ENCODE data around the gene SLC6A16. TPM values are rescaled to one million over a fixed set of nuclear protein-coding genes. Genes with fewer than 3 reads are reported as not detected.

SLC6A16 gene
- total and polyA plus RNA-seq, 2 of the 8 experiments (the other 6 are each of a cell fraction or from before 2014, with no cell fraction given): 1.1 to 1.5 TPM

Small RNA genes lying within 50 kb of the gene (microRNA-seq; reads per million reads assigned to microRNA genes)
- 0 reads per million in 2 experiments for gene MIR4324 (ENCODE audit: borderline microRNAs expressed in 2 of 2, borderline number of aligned reads in 2 of 2, borderline replicate concordance in 1 of 2)

Small RNA genes lying within 50 kb of the gene (small RNA-seq; reads per million reads assigned to genes)
- not detected for gene MIR4324 (ENCODE audit: insufficient read depth)

Other genes starting within 250 kb of the SLC6A16 start
- gene SNRNP70, start 239.7 kb downstream of the SLC6A16 start, total RNA-seq (2021; fragmentation: NEBNext Ultra II Directional; extraction: Animal tissue kit (Norgen Biotek cat#: 25700)): 231 and 244 TPM in 2 replicates
- 235 and 515 TPM in 2 replicates for gene SNRNP70, start 239.7 kb downstream of the SLC6A16 start, polyA plus RNA-seq (2011; rRNA removed)
- gene LIN7B, start 210.8 kb downstream of the SLC6A16 start, total RNA-seq (2021; fragmentation: NEBNext Ultra II Directional; extraction: Animal tissue kit (Norgen Biotek cat#: 25700)): 4.1 and 4.2 TPM in 2 replicates
- 4.1 and 6.0 TPM in 2 replicates for gene LIN7B, start 210.8 kb downstream of the SLC6A16 start, polyA plus RNA-seq (2011; rRNA removed)
- 1.2 and 2.5 TPM in 2 replicates for gene C19orf73, start 206.0 kb downstream of the SLC6A16 start, total RNA-seq (2021; fragmentation: NEBNext Ultra II Directional; extraction: Animal tissue kit (Norgen Biotek cat#: 25700))
- 4.6 and 10.0 TPM in 2 replicates for gene C19orf73, start 206.0 kb downstream of the SLC6A16 start, polyA plus RNA-seq (2011; rRNA removed)
- 25.3 and 28.0 TPM in 2 replicates for gene PPFIA3, start 205.6 kb downstream of the SLC6A16 start, total RNA-seq (2021; fragmentation: NEBNext Ultra II Directional; extraction: Animal tissue kit (Norgen Biotek cat#: 25700))
- 15.9 and 28.8 TPM in 2 replicates for gene PPFIA3, start 205.6 kb downstream of the SLC6A16 start, polyA plus RNA-seq (2011; rRNA removed)
- gene HRC, start 169.8 kb downstream of the SLC6A16 start, total RNA-seq (2021; fragmentation: NEBNext Ultra II Directional; extraction: Animal tissue kit (Norgen Biotek cat#: 25700)): 1.8 and 2.3 TPM in 2 replicates
- gene HRC, start 169.8 kb downstream of the SLC6A16 start, polyA plus RNA-seq (2011; rRNA removed): 2.6 and 6.8 TPM in 2 replicates
- 11.3 and 12.6 TPM in 2 replicates for gene TRPM4, start 167.4 kb downstream of the SLC6A16 start, total RNA-seq (2021; fragmentation: NEBNext Ultra II Directional; extraction: Animal tissue kit (Norgen Biotek cat#: 25700))
- gene TRPM4, start 167.4 kb downstream of the SLC6A16 start, polyA plus RNA-seq (2011; rRNA removed): 13.3 and 21.5 TPM in 2 replicates
- gene CD37, start 10.2 kb upstream of the SLC6A16 start, total RNA-seq (2021; fragmentation: NEBNext Ultra II Directional; extraction: Animal tissue kit (Norgen Biotek cat#: 25700)): not detected in 2 replicates
- not detected in 2 replicates for gene CD37, start 10.2 kb upstream of the SLC6A16 start, polyA plus RNA-seq (2011; rRNA removed)
- 146 and 156 TPM in 2 replicates for gene TEAD2, start 37.2 kb upstream of the SLC6A16 start, total RNA-seq (2021; fragmentation: NEBNext Ultra II Directional; extraction: Animal tissue kit (Norgen Biotek cat#: 25700))
- 87.6 and 110 TPM in 2 replicates for gene TEAD2, start 37.2 kb upstream of the SLC6A16 start, polyA plus RNA-seq (2011; rRNA removed)
- 2.6 and 3.1 TPM in 2 replicates for gene DKKL1, start 38.7 kb upstream of the SLC6A16 start, total RNA-seq (2021; fragmentation: NEBNext Ultra II Directional; extraction: Animal tissue kit (Norgen Biotek cat#: 25700))
- gene DKKL1, start 38.7 kb upstream of the SLC6A16 start, polyA plus RNA-seq (2011; rRNA removed): 5.9 and 6.8 TPM in 2 replicates
- gene KASH5, start 63.1 kb upstream of the SLC6A16 start, total RNA-seq (2021; fragmentation: NEBNext Ultra II Directional; extraction: Animal tissue kit (Norgen Biotek cat#: 25700)): 0.19 and 0.57 TPM in 2 replicates
- 0.05 and 0.28 TPM in 2 replicates for gene KASH5, start 63.1 kb upstream of the SLC6A16 start, polyA plus RNA-seq (2011; rRNA removed)
- gene PTH2, start 98.2 kb upstream of the SLC6A16 start, total RNA-seq (2021; fragmentation: NEBNext Ultra II Directional; extraction: Animal tissue kit (Norgen Biotek cat#: 25700)): 0.82 TPM in 1 of 2 replicates, not detected in the other
- gene PTH2, start 98.2 kb upstream of the SLC6A16 start, polyA plus RNA-seq (2011; rRNA removed): 0.50 TPM in 1 of 2 replicates, not detected in the other
- gene GFY, start 100.2 kb upstream of the SLC6A16 start, total RNA-seq (2021; fragmentation: NEBNext Ultra II Directional; extraction: Animal tissue kit (Norgen Biotek cat#: 25700)): 0.93 and 1.1 TPM in 2 replicates
- 0.68 and 1.2 TPM in 2 replicates for gene GFY, start 100.2 kb upstream of the SLC6A16 start, polyA plus RNA-seq (2011; rRNA removed)
- 2.3 and 3.0 TPM in 2 replicates for gene SLC17A7, start 116.3 kb upstream of the SLC6A16 start, total RNA-seq (2021; fragmentation: NEBNext Ultra II Directional; extraction: Animal tissue kit (Norgen Biotek cat#: 25700))
- gene SLC17A7, start 116.3 kb upstream of the SLC6A16 start, polyA plus RNA-seq (2011; rRNA removed): 2.7 and 4.7 TPM in 2 replicates
- 146 and 155 TPM in 2 replicates for gene PIH1D1, start 126.6 kb upstream of the SLC6A16 start, total RNA-seq (2021; fragmentation: NEBNext Ultra II Directional; extraction: Animal tissue kit (Norgen Biotek cat#: 25700))
- 195 and 220 TPM in 2 replicates for gene PIH1D1, start 126.6 kb upstream of the SLC6A16 start, polyA plus RNA-seq (2011; rRNA removed)
- 32.7 and 34.3 TPM in 2 replicates for gene ALDH16A1, start 128.0 kb upstream of the SLC6A16 start, total RNA-seq (2021; fragmentation: NEBNext Ultra II Directional; extraction: Animal tissue kit (Norgen Biotek cat#: 25700))
- gene ALDH16A1, start 128.0 kb upstream of the SLC6A16 start, polyA plus RNA-seq (2011; rRNA removed): 30.5 and 54.8 TPM in 2 replicates
- gene FLT3LG, start 149.0 kb upstream of the SLC6A16 start, total RNA-seq (2021; fragmentation: NEBNext Ultra II Directional; extraction: Animal tissue kit (Norgen Biotek cat#: 25700)): 1.6 and 2.6 TPM in 2 replicates
- gene FLT3LG, start 149.0 kb upstream of the SLC6A16 start, polyA plus RNA-seq (2011; rRNA removed): 3.2 and 3.9 TPM in 2 replicates
- gene RPL13A, start 162.4 kb upstream of the SLC6A16 start, total RNA-seq (2021; fragmentation: NEBNext Ultra II Directional; extraction: Animal tissue kit (Norgen Biotek cat#: 25700)): 3,305 and 3,520 TPM in 2 replicates
- gene RPL13A, start 162.4 kb upstream of the SLC6A16 start, polyA plus RNA-seq (2011; rRNA removed): 8,501 and 8,868 TPM in 2 replicates
- gene RPS11, start 171.2 kb upstream of the SLC6A16 start, total RNA-seq (2021; fragmentation: NEBNext Ultra II Directional; extraction: Animal tissue kit (Norgen Biotek cat#: 25700)): 2,240 and 2,296 TPM in 2 replicates
- 4,988 and 6,072 TPM in 2 replicates for gene RPS11, start 171.2 kb upstream of the SLC6A16 start, polyA plus RNA-seq (2011; rRNA removed)
- gene FCGRT, start 187.5 kb upstream of the SLC6A16 start, total RNA-seq (2021; fragmentation: NEBNext Ultra II Directional; extraction: Animal tissue kit (Norgen Biotek cat#: 25700)): 43.4 and 46.5 TPM in 2 replicates
- gene FCGRT, start 187.5 kb upstream of the SLC6A16 start, polyA plus RNA-seq (2011; rRNA removed): 41.2 and 66.7 TPM in 2 replicates
- gene RCN3, start 202.8 kb upstream of the SLC6A16 start, total RNA-seq (2021; fragmentation: NEBNext Ultra II Directional; extraction: Animal tissue kit (Norgen Biotek cat#: 25700)): 18.9 and 19.5 TPM in 2 replicates
- gene RCN3, start 202.8 kb upstream of the SLC6A16 start, polyA plus RNA-seq (2011; rRNA removed): 5.8 and 9.4 TPM in 2 replicates

All from H1 (cell line).